ENCODE results near the gene WDR7. TPM values are rescaled to one million over a fixed set of nuclear protein-coding genes. Genes with fewer than 3 reads are reported as not detected.

Gene WDR7
- total RNA-seq, 4 donors from 2014 or later, result 10.3 to 17.2 (median 16.3) TPM

DNA sequence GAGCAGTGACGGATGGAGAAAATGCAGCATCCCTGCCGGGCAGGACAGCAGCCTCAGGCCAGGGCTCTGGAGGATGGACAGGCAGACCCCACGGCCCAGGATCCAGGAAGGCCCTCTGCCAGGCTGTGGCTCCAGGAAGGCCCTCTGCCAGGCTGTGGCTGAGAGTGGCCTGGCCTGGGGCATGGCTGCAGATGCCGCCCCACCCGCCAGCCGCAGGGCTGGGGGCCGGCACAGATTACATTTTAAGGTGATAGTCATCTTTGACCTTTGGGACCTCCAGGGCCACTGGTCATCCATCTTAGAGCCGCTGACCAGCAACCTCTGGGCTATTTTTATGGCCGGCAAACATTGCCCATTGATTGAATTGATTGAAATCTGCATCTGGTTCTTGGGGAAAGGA lies 397.7 kb downstream of the WDR7 start:
- no peak overlapping the region for H3K4me3 ChIP-seq (ENCODE audit: low read depth, poor library complexity, severe bottlenecking)
- TF ChIP-seq, protein P1, sequence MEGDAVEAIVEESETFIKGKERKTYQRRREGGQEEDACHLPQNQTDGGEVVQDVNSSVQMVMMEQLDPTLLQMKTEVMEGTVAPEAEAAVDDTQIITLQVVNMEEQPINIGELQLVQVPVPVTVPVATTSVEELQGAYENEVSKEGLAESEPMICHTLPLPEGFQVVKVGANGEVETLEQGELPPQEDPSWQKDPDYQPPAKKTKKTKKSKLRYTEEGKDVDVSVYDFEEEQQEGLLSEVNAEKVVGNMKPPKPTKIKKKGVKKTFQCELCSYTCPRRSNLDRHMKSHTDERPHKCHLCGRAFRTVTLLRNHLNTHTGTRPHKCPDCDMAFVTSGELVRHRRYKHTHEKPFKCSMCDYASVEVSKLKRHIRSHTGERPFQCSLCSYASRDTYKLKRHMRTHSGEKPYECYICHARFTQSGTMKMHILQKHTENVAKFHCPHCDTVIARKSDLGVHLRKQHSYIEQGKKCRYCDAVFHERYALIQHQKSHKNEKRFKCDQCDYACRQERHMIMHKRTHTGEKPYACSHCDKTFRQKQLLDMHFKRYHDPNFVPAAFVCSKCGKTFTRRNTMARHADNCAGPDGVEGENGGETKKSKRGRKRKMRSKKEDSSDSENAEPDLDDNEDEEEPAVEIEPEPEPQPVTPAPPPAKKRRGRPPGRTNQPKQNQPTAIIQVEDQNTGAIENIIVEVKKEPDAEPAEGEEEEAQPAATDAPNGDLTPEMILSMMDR (IDR thresholded peaks at IDR 0.05), result no peak
- no peak for TF ChIP-seq POLR2A (IDR thresholded peaks at IDR 0.05)
- intact Hi-C loops (cut with DNase I; ENCODE audit: low total_unique reads), result no loop called here
- WGBS, 2 donors, result 62 to 73% methylated on average over 9 of the region's 9 CpGs
- DNase-seq (ENCODE audit: low spot score in 2 of 2), result no peak

GRCh38 chr18:57050310-57050949 lies 399.3 kb downstream of the WDR7 start:
- intact Hi-C loops (cut with DNase I; ENCODE audit: low total_unique reads), result no loop called here

GRCh38 chr18:57051021-57051656 lies 400.0 kb downstream of the WDR7 start:
- WGBS, 2 donors, result 13 to 27% methylated on average over 3 of the region's 3 CpGs
- intact Hi-C loops (cut with DNase I; ENCODE audit: low total_unique reads), result no loop called here
- TF ChIP-seq, protein P1 (IDR thresholded peaks at IDR 0.05), result no peak
- TF ChIP-seq POLR2A (IDR thresholded peaks at IDR 0.05), result no peak
- H3K4me3 ChIP-seq (ENCODE audit: low read depth, poor library complexity, severe bottlenecking), result no peak overlapping the region
- no peak for DNase-seq (ENCODE audit: low spot score in 2 of 2)

More at GRCh38 chr18:57050310-57050949, 399.3 kb downstream of the WDR7 start:
- TF ChIP-seq, protein P1 (IDR thresholded peaks at IDR 0.05), result no peak
- TF ChIP-seq POLR2A (IDR thresholded peaks at IDR 0.05), result no peak
- no peak overlapping the region for H3K4me3 ChIP-seq (ENCODE audit: low read depth, poor library complexity, severe bottlenecking)
- DNase-seq (ENCODE audit: low spot score in 2 of 2), result no peak
- WGBS, 2 donors, result 69 to 70% methylated on average over 6 of the region's 6 CpGs

DNA sequence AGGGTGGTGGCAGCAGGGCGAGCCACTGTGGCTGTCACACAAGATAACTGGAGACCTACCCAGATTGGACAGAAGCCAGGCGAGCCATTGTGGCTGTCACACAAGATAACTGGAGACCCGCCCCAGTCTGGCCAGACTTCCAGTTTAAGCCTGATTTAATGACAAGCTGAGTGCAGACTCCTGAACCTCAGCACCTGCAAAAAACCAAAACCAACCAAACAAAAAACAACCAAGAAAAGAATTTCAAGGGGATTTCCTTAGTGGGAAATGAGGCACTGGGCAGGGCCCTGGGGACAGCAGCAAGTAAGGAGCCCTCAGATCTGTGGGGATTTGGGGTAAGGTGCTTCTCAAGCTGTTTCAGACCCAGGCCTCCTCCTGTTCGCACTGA lies 400.5 kb downstream of the WDR7 start:
- TF ChIP-seq, protein P1 (IDR thresholded peaks at IDR 0.05), result no peak
- no peak for TF ChIP-seq POLR2A (IDR thresholded peaks at IDR 0.05)
- intact Hi-C loops (cut with DNase I; ENCODE audit: low total_unique reads), result no loop called here
- DNase-seq (ENCODE audit: low spot score in 2 of 2), result no peak
- no peak overlapping the region for H3K4me3 ChIP-seq (ENCODE audit: low read depth, poor library complexity, severe bottlenecking)
- 61 to 67% methylated on average over 3 to 4 of the region's 4 CpGs for WGBS, 2 donors

- no peak for TF ChIP-seq POLR2A (IDR thresholded peaks at IDR 0.05)
- TF ChIP-seq, protein P1 (IDR thresholded peaks at IDR 0.05), result no peak
- intact Hi-C loops (cut with DNase I; ENCODE audit: low total_unique reads), result no loop called here
- WGBS, 2 donors, result 78 to 85% methylated on average over 4 of the region's 4 CpGs
- no peak for DNase-seq (ENCODE audit: low spot score in 2 of 2)
- H3K4me3 ChIP-seq (ENCODE audit: low read depth, poor library complexity, severe bottlenecking), result no peak overlapping the region
Observed at GRCh38 chr18:57052173-57052572, 401.0 kb downstream of the WDR7 start.
